GM19193 (cell line): Measurements from ENCODE around the gene FDX1.

Experiments
- POLR2A ChIP-seq: IDR thresholded peaks from 4 replicates; pipeline ENCODE4 v1.6.1; 2011; ENCODE audit not compliant: insufficient read depth, insufficient read length; ENCODE audit errors: extremely low read depth

The FDX1 gene

GRCh38 chr11:110429731-110430266, at the start of gene FDX1:
FDX1 (plus strand) TSS chr11:110429948; CDS start chr11:110430121, 173 bp downstream.
- peak; percentile 63 for TF ChIP-seq POLR2A

DNA sequence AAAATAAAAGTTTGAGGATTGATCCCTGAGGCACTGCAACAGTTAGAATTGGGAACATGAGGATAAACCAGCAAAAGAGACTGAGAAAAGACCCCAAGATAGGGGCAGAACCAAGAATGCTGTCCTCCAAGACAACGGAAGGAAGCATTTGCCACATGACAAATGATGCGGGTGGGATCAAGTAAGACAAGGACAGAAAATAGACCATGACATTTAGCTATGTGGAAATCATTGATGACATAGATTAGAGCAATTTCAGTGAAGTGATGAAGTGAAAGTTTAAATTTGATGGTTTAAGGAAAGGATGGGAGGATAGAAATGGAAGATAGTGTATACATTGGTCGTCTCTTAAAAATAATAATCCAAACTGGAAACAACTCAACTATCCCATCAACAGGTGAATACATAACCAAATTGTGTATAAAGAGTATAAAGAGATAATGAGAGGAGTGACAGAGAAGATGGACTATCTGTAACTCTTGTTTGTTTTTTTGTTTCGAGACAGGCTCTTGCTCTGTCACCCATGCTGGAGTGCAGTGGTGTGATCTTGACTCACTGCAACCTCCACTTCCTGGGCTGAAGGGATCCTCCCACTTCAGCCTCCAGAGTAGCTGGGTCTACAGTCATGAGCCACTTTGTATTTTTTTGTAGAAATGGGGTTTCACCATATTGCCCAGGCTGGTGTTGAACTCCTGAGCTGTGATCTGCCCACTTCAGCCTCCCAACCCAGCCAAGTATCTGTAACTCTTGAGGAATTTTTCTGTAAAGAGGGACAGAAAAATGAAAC, 48.7 kb upstream of the FDX1 start:
- no peak for TF ChIP-seq POLR2A

DNA sequence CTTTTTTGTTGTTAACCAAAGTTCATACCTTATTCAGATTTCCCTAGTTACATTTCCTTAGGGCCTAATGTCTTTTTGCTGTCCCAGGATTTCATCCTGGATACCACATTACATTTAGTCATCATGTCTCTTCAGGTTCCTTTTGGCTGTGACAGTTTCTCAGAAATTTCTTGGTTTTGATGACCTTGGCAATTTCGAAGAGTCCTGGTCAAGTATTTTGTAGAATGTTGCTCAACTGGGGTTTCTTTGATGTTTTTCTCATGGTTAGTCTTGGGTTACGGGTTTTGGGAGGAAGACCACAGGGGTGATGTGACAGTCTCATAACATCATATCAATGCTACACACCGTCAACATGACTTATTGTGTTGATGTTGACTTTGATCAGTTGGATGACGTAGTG, 39.8 kb upstream of the FDX1 start:
- TF ChIP-seq POLR2A = no peak

- no peak for TF ChIP-seq POLR2A
These were observed 37.7 kb upstream of the FDX1 start for GRCh38 chr11:110392056-110392455.

- TF ChIP-seq POLR2A = no peak
These were observed 22.4 kb upstream of the FDX1 start for GRCh38 chr11:110407315-110407714.

GRCh38 chr11:110409174-110409573, 20.6 kb upstream of the FDX1 start:
- no peak for TF ChIP-seq POLR2A

DNA sequence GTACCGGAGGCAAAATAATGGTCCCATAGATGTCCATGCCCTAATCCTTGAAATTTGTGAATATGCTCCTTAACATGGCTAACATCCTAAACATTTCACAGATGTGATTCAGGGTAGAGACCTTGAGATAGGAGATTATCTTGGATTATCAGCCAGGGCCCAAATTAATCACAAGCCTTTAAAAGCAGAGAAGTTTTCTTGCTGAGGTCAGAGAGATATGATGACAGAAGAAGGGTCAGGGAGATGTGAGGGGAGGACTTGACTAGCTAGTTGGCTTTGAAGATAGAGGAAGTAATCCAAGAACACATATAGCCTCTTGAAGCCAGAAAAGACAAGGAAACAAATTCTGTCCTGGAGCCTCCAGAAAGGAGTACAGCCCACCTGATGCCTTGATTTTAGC, 19.1 kb upstream of the FDX1 start:
- no peak for TF ChIP-seq POLR2A

DNA sequence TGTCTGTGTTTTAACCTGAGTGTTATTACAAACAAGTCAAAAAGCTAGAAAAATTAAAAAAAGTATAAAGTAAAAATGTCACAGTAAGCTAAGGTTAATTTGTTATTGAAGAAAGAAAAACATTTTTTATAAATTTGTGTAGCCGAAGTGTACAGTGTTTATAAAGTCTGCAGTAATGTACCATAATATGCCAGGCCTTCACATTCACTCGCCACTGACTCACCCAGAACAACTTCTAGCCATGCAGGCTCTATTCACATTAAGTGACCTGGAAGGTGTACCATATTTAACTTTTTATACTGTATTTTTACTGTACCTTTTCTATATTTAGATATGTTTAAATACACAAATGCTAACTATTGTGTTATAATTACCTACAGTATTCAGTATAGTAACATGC, 14.7 kb upstream of the FDX1 start:
- no peak for TF ChIP-seq POLR2A

- TF ChIP-seq POLR2A = no peak
These were observed 7.3 kb upstream of the FDX1 start for GRCh38 chr11:110422306-110422905.

DNA sequence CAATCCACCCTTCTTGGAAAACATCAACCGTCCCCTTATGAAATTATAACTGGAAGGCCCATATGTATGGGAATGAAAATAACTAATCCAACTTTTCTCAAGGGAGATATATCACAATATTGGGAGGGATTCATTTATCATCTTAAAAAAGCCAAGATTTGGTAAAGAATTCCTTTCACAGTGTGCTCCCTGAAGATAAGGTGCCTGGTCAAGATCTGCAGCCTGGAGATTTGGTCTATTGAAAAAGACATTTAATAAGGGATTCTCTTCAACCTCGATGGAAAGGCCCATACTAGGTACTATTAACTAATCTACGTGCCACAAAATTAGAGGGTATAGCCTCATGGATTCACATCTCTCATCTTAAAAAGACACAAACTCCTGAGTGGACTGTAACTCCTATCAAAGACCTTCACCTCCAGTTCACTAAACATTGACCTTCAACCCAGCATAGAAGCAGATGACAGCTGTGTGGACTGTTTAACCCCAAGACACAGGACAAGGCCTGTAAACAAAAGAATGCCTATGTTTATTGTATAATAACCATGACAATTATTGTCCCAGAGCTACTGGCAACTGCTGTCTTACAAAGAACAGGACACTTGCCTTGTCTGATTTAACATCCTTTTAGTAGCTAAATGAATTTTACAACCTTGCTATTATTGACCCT, 4.8 kb upstream of the FDX1 start:
- TF ChIP-seq POLR2A = no peak

- TF ChIP-seq POLR2A = no peak
These were observed 3.8 kb upstream of the FDX1 start for GRCh38 chr11:110425751-110426545.

DNA sequence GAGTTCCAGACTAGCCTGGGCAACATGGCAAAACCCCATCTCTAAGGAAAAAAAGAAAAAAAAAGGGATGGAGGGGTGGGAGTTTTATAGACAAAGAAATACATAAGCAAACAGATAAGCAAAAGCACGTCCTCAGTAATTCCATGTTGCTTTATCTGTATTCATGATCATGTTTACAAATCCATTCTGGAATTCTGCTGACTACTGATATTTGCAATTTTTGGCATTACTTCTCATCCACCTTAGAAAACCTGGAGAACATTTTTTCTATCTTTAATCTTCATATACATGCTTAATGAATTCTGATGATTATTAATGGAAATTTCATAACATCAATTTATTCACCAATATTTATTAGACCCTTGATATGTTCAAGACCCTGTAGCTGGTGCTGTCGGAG, 1.7 kb upstream of the FDX1 start:
- no peak for TF ChIP-seq POLR2A

GRCh38 chr11:110428956-110429730, 605 bp upstream of the FDX1 start:
- no peak for TF ChIP-seq POLR2A

DNA sequence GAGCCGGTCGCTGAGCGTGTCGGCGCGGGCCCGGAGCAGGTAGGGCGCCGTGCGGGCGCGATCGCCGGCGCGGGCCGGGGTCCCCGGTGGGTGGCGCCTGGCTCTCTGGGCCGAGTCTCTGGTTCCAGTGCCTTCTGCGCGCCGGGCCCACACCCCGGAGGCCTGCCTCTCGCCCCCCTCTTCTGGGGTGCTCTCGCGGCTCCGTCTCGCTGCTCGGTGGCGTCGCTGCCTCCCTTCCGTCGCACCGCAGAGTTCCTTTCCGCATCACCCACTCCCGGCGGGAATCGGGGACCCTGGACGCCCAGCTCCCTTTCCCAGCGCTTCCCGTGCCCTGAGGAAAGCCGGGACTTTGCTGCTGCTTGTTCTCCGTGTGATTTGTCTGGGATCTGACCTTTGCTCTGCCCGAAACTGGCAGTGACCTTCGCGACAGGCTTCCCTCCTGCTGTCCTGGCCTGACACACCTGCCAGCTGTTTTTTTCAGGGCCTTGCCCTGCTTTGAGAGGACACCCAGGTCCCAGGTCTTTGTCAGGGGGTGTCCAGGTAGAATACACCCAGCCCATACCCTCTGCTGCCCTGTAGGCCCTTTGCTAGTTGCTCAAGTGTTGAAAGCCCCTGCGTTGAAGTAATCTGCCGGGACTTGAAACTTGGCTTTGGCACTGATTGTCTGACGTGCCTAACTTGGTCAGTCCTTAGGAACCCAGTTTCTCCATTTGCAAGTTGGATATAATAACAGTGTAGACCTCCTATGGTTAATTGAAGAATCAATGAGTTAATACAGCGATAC, 711 bp downstream of the FDX1 start:
- TF ChIP-seq POLR2A = no peak

DNA sequence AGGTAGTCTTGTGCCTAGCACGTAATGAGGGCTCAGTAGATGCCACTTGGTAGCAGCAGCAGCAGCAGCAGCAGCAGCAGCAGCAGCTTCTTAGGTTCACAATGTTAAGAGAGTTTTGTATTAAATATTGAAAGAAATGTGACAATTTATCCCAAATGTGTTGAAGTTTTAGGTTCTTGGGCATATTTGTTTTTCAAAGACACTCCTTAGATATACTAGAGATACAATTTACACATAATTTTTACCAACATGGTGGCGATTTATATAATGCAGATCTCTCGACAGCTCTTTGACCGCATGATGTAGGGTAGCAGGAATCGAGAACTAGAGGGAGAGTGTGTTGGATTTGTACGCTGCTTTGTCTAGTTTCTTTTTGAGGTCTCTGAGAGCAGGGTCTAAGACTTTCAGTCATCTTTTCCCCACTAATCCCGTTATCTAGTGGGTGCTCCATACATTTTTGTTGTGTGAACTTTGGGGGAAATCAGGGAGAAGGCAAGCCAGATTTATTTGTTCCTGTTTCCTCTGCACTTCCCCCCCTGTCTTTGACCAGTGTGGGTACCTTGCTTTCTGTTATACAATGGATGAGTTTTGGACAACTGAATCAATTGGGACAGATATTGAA, 1.4 kb downstream of the FDX1 start:
- TF ChIP-seq POLR2A = no peak
